K562 (cell line): ENCODE data around the gene DIP2C.

ENCODE experiments used
- CCNT2 ChIP-seq: IDR thresholded peaks from 2 replicates; pipeline ENCODE4 v1.6.1; 2011; ENCODE audit warnings: borderline replicate concordance, low read depth, mild to moderate bottlenecking, moderate library complexity, mixed read lengths, low read length; ENCODE audit not compliant: insufficient read length; ENCODE audit errors: extremely low read depth
- CTCF ChIP-seq, 3 experiments: IDR thresholded peaks in 2 of 3; conservative IDR thresholded peaks in 1 of 3; 2 replicates each; pipeline ENCODE4 v1.5.1; 2011 to 2012; ENCODE audit warnings: low read length in 3 of 3, mild to moderate bottlenecking in 3 of 3, control low read depth in 2 of 3, improper control_type of control experiment in 1 of 3, inconsistent platforms in 1 of 3, low read depth in 1 of 3, mixed read lengths in 1 of 3, moderate library complexity in 1 of 3; ENCODE audit not compliant: insufficient read depth in 2 of 3
- EZH2 ChIP-seq: IDR thresholded peaks from 2 replicates; pipeline ENCODE4 v1.6.1; 2012; ENCODE audit warnings: low read depth, mild to moderate bottlenecking, inconsistent platforms, low read length, borderline replicate concordance
- MAZ ChIP-seq, 2 experiments: fragments of 450-650 bp in 1 of 2; sonication (generic) in 1 of 2; formaldehyde crosslinking; IDR thresholded peaks in 1 of 2; conservative IDR thresholded peaks in 1 of 2; 2 replicates each; pipeline versions ENCODE4 v1.4.0 to v1.5.0; 2020; ENCODE audit warnings: mild to moderate bottlenecking in 1 of 2, missing genetic modification reagents in 1 of 2
- NFXL1 ChIP-seq: fragments of 450-650 bp; formaldehyde crosslinking; IDR thresholded peaks from 2 replicates; pipeline ENCODE4 v1.4.0; 2021; ENCODE audit warnings: mild to moderate bottlenecking
- PHF21A ChIP-seq: fragments of 450-650 bp; IDR thresholded peaks from 2 replicates; pipeline ENCODE4 v1.6.1; 2017; ENCODE audit warnings: low read depth, borderline replicate concordance
- PRPF4 ChIP-seq: fragments of 200-400 bp; formaldehyde crosslinking; IDR thresholded peaks from one replicate; pipeline ENCODE4 v1.6.1; 2017; ENCODE audit warnings: low read length, low read depth, mild to moderate bottlenecking; ENCODE audit not compliant: insufficient read depth, poor library complexity, severe bottlenecking
- SRSF9 ChIP-seq: fragments of 200-400 bp; formaldehyde crosslinking; IDR thresholded peaks from 2 replicates; pipeline ENCODE4 v1.6.1; 2017; ENCODE audit warnings: low read depth, low read length, borderline replicate concordance
- TBP ChIP-seq: optimal IDR thresholded peaks from 2 replicates; pipeline ENCODE3; 2011; ENCODE audit warnings: low read depth, low read length, improper control_type of control experiment
- TCF7 ChIP-seq: sonication (generic); IDR thresholded peaks from 2 replicates; pipeline ENCODE4 v1.6.1; 2016; ENCODE audit warnings: antibody characterized with exemption, borderline replicate concordance
- TRIM24 ChIP-seq, 2 experiments: fragments of 450-650 bp; IDR thresholded peaks; 2 replicates each; pipeline ENCODE4 v1.6.1; 2016
- XRCC3 ChIP-seq: fragments of 450-650 bp; IDR thresholded peaks from 2 replicates; pipeline ENCODE4 v1.6.1; 2017; ENCODE audit warnings: mild to moderate bottlenecking, moderate library complexity
- ZNF609 ChIP-seq: sonication (generic); formaldehyde crosslinking; IDR thresholded peaks from 2 replicates; pipeline ENCODE4 v1.8.1; 2023; ENCODE audit warnings: missing genetic modification reagents, mild to moderate bottlenecking, borderline replicate concordance
- TF ChIP-seq, protein P1 (sequence below): fragments of 250-450 bp; sonication (Bioruptor Pico); IDR thresholded peaks from 2 replicates; pipeline ENCODE4 v1.6.1; 2021; ENCODE audit warnings: mild to moderate bottlenecking

- TF ChIP-seq TBP (no peak), PRPF4 (no peak), TRIM24 (IDR thresholded peaks at IDR 0.05) (no peak), MAZ (CRISPR knock-in tag; conservative IDR thresholded peaks at IDR 0.05 in 1 of 2, IDR thresholded peaks at IDR 0.05 in 1 of 2) (no peak), CCNT2 (no peak), CTCF (IDR thresholded peaks at IDR 0.05 in 2 of 3, conservative IDR thresholded peaks at IDR 0.05 in 1 of 3; ENCODE audit: insufficient read depth in 2 of 3, low read depth in 1 of 3, low read length in 3 of 3) (no peak), TCF7 (no peak), SRSF9 (no peak), XRCC3 (no peak), EZH2 (no peak), NFXL1 (CRISPR knock-in tag) (no peak), PHF21A (no peak), ZNF609 (CRISPR knock-in tag) (no peak)
- TF ChIP-seq, protein P1, sequence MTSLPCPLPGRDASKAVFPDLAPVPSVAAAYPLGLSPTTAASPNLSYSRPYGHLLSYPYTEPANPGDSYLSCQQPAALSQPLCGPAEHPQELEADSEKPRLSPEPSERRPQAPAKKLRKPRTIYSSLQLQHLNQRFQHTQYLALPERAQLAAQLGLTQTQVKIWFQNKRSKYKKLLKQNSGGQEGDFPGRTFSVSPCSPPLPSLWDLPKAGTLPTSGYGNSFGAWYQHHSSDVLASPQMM (CRISPR knock-in tag): no peak
Observed at GRCh38 chr10:306675-307185, 382.7 kb downstream of the DIP2C start.
